CD4-positive, CD25-positive, alpha-beta regulatory T cell (primary cell): ENCODE data around the gene CFHR2. TPM values are rescaled to one million over a fixed set of nuclear protein-coding genes. Genes with fewer than 3 reads are reported as not detected.

Experiments
- ATAC-seq, 2 donors: fragments of 150-1000 bp; cut with Tn5 transposase; one replicate each; pipeline ENCODE4 v1.10.0; 2021; ENCODE audit warnings: low read depth in 2 of 2, moderate number of reproducible peaks in 2 of 2, moderate library complexity in 1 of 2
- DNase-seq, 3 donors: peaks; one replicate each; pipeline versions ENCODE4 v3.0.0 to v3.0.0-alpha.2; 2012 to 2022; ENCODE audit warnings: mixed read lengths in 1 of 3
- H3K27ac ChIP-seq: one replicate; pipeline ENCODE4 v1.7.0; 2013; ENCODE audit warnings: mild to moderate bottlenecking, low read length; ENCODE audit not compliant: insufficient read depth, poor library complexity, severe bottlenecking
- H3K27me3 ChIP-seq: one replicate; pipeline ENCODE4 v1.7.0; 2013; ENCODE audit warnings: low read length; ENCODE audit not compliant: control insufficient read depth, insufficient read depth
- H3K36me3 ChIP-seq: one replicate; pipeline ENCODE4 v1.7.0; 2013; ENCODE audit warnings: mild to moderate bottlenecking, low read length, moderate library complexity; ENCODE audit not compliant: control insufficient read depth, insufficient read depth
- H3K4me1 ChIP-seq: 2 replicates; pipeline ENCODE4 v1.7.0; 2013; ENCODE audit warnings: mild to moderate bottlenecking, low read length; ENCODE audit not compliant: insufficient read depth, control insufficient read depth, poor library complexity, severe bottlenecking
- H3K4me3 ChIP-seq: one replicate; pipeline ENCODE4 v1.7.0; 2013; ENCODE audit warnings: low read depth, mild to moderate bottlenecking, low read length, moderate library complexity
- H3K9me3 ChIP-seq, 2 experiments: 1 replicate in 1 of 2; 2 replicates in 1 of 2; pipeline ENCODE4 v1.7.0; 2013; ENCODE audit warnings: low read length in 2 of 2, mild to moderate bottlenecking in 1 of 2, moderate library complexity in 1 of 2; ENCODE audit not compliant: control insufficient read depth in 2 of 2
- H3K27ac Mint-ChIP-seq, 3 donors: one replicate each; pipeline ENCODE4 v1.8.0; 2020 to 2022; ENCODE audit warnings: mild to moderate bottlenecking in 3 of 3, mixed read lengths in 3 of 3, moderate library complexity in 2 of 3
- H3K27me3 Mint-ChIP-seq: one replicate; pipeline ENCODE4 v1.8.0; 2022; ENCODE audit warnings: mild to moderate bottlenecking, mixed read lengths
- H3K36me3 Mint-ChIP-seq: one replicate; pipeline ENCODE4 v1.8.0; 2020; ENCODE audit warnings: mixed read lengths
- H3K4me1 Mint-ChIP-seq, 4 donors: one replicate each; pipeline ENCODE4 v1.8.0; 2020 to 2022; ENCODE audit warnings: mixed read lengths in 4 of 4, mild to moderate bottlenecking in 1 of 4
- H3K4me3 Mint-ChIP-seq, 4 donors: one replicate each; pipeline ENCODE4 v1.8.0; 2020 to 2022; ENCODE audit warnings: mild to moderate bottlenecking in 4 of 4, mixed read lengths in 4 of 4, moderate library complexity in 3 of 4
- H3K9me3 Mint-ChIP-seq, 7 donors: one replicate each; pipeline ENCODE4 v1.8.0; 2020 to 2022; ENCODE audit warnings: mixed read lengths in 7 of 7, mild to moderate bottlenecking in 3 of 7, moderate library complexity in 2 of 7
- polyA plus RNA-seq, 4 donors: library from polyadenylated mRNA; unstranded; fragments of 300-500 nt; fragmentation: Illumina TruSeq; gene quantifications; one replicate each; pipeline ENCODE4 v1.2.3, GENCODE V29; 2021
- total RNA-seq: library from RNA; stranded (reverse); gene quantifications from one replicate; pipeline ENCODE4 v1.2.3, GENCODE V29; 2022

The CFHR2 gene
- total and polyA plus RNA-seq, 5 donors from 2014 or later: not detected

- Mint-ChIP-seq H3K4me3 (no peak overlapping the region), H3K36me3 (no peaks in the 10 kb centered on the region), H3K4me1 (no peaks in the 10 kb centered on the region), H3K9me3 (peaks cover 0 to 10% (median 2%) of the 10 kb centered on the region in 7 donors), H3K27me3 (peaks cover 4% of the 10 kb centered on the region), H3K27ac (no peak overlapping the region)
- H3K9me3 ChIP-seq: no peaks in the 10 kb centered on the region
- no peak overlapping the region for H3K4me3 ChIP-seq
- H3K4me1 ChIP-seq: no peaks in the 10 kb centered on the region
- H3K36me3 ChIP-seq: no peaks in the 10 kb centered on the region
- DNase-seq: no peak
- no peak overlapping the region for H3K27ac ChIP-seq
- no peak for ATAC-seq
- H3K27me3 ChIP-seq: no peaks in the 10 kb centered on the region
Measured at GRCh38 chr1:197008861-197009260, 65.3 kb downstream of the CFHR2 start.

Other genes with a start within 250 kb of the CFHR2 start
- gene CFHR3, start 168.9 kb upstream of the CFHR2 start, total RNA-seq: not detected
- not detected for gene CFHR3, start 168.9 kb upstream of the CFHR2 start, polyA plus RNA-seq
- not detected for gene CFHR1, start 124.0 kb upstream of the CFHR2 start, total RNA-seq
- gene CFHR1, start 124.0 kb upstream of the CFHR2 start, polyA plus RNA-seq: not detected
- not detected for gene CFHR4, start 55.7 kb upstream of the CFHR2 start, total RNA-seq
- gene CFHR4, start 55.7 kb upstream of the CFHR2 start, polyA plus RNA-seq: not detected
- not detected for gene CFHR5, start 33.8 kb downstream of the CFHR2 start, total RNA-seq
- not detected for gene CFHR5, start 33.8 kb downstream of the CFHR2 start, polyA plus RNA-seq
- not detected for gene F13B, start 123.5 kb downstream of the CFHR2 start, total RNA-seq
- not detected for gene F13B, start 123.5 kb downstream of the CFHR2 start, polyA plus RNA-seq
- gene ASPM, start 202.9 kb downstream of the CFHR2 start, total RNA-seq: 3.2 TPM
- gene ASPM, start 202.9 kb downstream of the CFHR2 start, polyA plus RNA-seq: under 1 TPM; 0.37 to 0.88 (median 0.54) TPM